Measurements from ENCODE around the gene LIN52. TPM values are rescaled to one million over a fixed set of nuclear protein-coding genes. Genes with fewer than 3 reads are reported as not detected.

Gene LIN52
- polyA plus RNA-seq, 3 donors = 2.9 to 7.2 (median 4.8) TPM

- TF ChIP-seq CTCF (IDR thresholded peaks at IDR 0.05) = no peak
- intact Hi-C loops (cut with micrococcal nuclease) = no loop called here
- no peaks in the 10 kb centered on the region for H3K36me3 ChIP-seq (replicated peaks in 1 of 2; ENCODE audit: control insufficient read depth in 1 of 2, insufficient read depth in 2 of 2, low read length in 2 of 2)
- H3K4me1 Mint-ChIP-seq = peaks cover 9% of the 10 kb centered on the region
- no peaks in the 10 kb centered on the region for H3K9me3 Mint-ChIP-seq
- H3K27ac Mint-ChIP-seq = no peak overlapping the region
- no peaks in the 10 kb centered on the region for H3K36me3 Mint-ChIP-seq
- peak overlapping the region; percentile 25 for H2AFZ ChIP-seq (ENCODE audit: insufficient read depth, low read depth, low read length, poor library complexity, severe bottlenecking)
- H3K9ac ChIP-seq (ENCODE audit: insufficient read depth, low read length, poor library complexity, severe bottlenecking) = no peak overlapping the region
- H4K20me1 ChIP-seq (ENCODE audit: insufficient read depth, low read length) = no peaks in the 10 kb centered on the region
- H3K27ac ChIP-seq (ENCODE audit: low read depth in 1 of 2, low read length in 2 of 2) = no peak overlapping the region
- H3K27me3 ChIP-seq (ENCODE audit: control insufficient read depth in 2 of 2, insufficient read depth in 2 of 2, low read length in 2 of 2) = no peaks in the 10 kb centered on the region
- no peaks in the 10 kb centered on the region for H3K9me3 ChIP-seq (replicated peaks in 1 of 2; ENCODE audit: control insufficient read depth in 1 of 2, insufficient read depth in 1 of 2, low read length in 2 of 2)
- WGBS (ENCODE audit: insufficient coverage) = 40% methylated on average over 1 of the region's 3 CpGs
- no peaks in the 10 kb centered on the region for H3K79me2 ChIP-seq (ENCODE audit: insufficient read depth, low read length)
- H3K4me1 ChIP-seq (ENCODE audit: control insufficient read depth in 1 of 2, insufficient read depth in 2 of 2, low read length in 2 of 2) = peaks cover 0 to 8% of the 10 kb centered on the region in 2 donors
- H3K4me3 ChIP-seq (replicated peaks in 1 of 3; ENCODE audit: low read depth in 2 of 3, low read length in 3 of 3) = no peak overlapping the region
- no peak for DNase-seq
- H3K4me2 ChIP-seq (replicated peaks; ENCODE audit: extremely low read depth, low read length, poor library complexity, severe bottlenecking) = no peak overlapping the region
- H3K4me3 Mint-ChIP-seq = no peak overlapping the region
- peaks cover 0 to 4% (median 0%) of the 10 kb centered on the region in 3 donors for H3K27me3 Mint-ChIP-seq (ENCODE audit: low read depth in 3 of 3)
These were observed 34.8 kb upstream of the LIN52 start for GRCh38 chr14:74049876-74050495.

- no peaks in the 10 kb centered on the region for H3K9me3 ChIP-seq (replicated peaks in 1 of 2; ENCODE audit: control insufficient read depth in 1 of 2, insufficient read depth in 1 of 2, low read length in 2 of 2)
- no peaks in the 10 kb centered on the region for H3K27me3 ChIP-seq (ENCODE audit: control insufficient read depth in 2 of 2, insufficient read depth in 2 of 2, low read length in 2 of 2)
- intact Hi-C loops (cut with micrococcal nuclease) = no loop called here
- H4K20me1 ChIP-seq (ENCODE audit: insufficient read depth, low read length) = no peaks in the 10 kb centered on the region
- H3K27ac ChIP-seq (ENCODE audit: low read depth in 1 of 2, low read length in 2 of 2) = no peak overlapping the region
- no peak overlapping the region for H2AFZ ChIP-seq (ENCODE audit: insufficient read depth, low read depth, low read length, poor library complexity, severe bottlenecking)
- peaks cover 24 to 71% of the 10 kb centered on the region in 2 donors for H3K36me3 ChIP-seq (replicated peaks in 1 of 2; ENCODE audit: control insufficient read depth in 1 of 2, insufficient read depth in 2 of 2, low read length in 2 of 2)
- no peak overlapping the region for H3K9ac ChIP-seq (ENCODE audit: insufficient read depth, low read length, poor library complexity, severe bottlenecking)
- TF ChIP-seq CTCF (IDR thresholded peaks at IDR 0.05) = no peak
- Mint-ChIP-seq H3K9me3 (no peaks in the 10 kb centered on the region), H3K4me1 (peaks cover 7% of the 10 kb centered on the region), H3K27me3 (ENCODE audit: low read depth in 3 of 3) (peaks cover 0 to 2% (median 0%) of the 10 kb centered on the region in 3 donors), H3K36me3 (peaks cover 47 to 76% of the 10 kb centered on the region in 2 donors), H3K27ac (no peak overlapping the region), H3K4me3 (no peak overlapping the region)
- DNase-seq = no peak
- no peak overlapping the region for H3K4me2 ChIP-seq (replicated peaks; ENCODE audit: extremely low read depth, low read length, poor library complexity, severe bottlenecking)
- WGBS (ENCODE audit: insufficient coverage) = no CpG with 5 or more reads among the region's 2 CpGs
- no peaks in the 10 kb centered on the region for H3K4me1 ChIP-seq (ENCODE audit: control insufficient read depth in 1 of 2, insufficient read depth in 2 of 2, low read length in 2 of 2)
- H3K4me3 ChIP-seq (replicated peaks in 1 of 3; ENCODE audit: low read depth in 2 of 3, low read length in 3 of 3) = no peak overlapping the region
- no peaks in the 10 kb centered on the region for H3K79me2 ChIP-seq (ENCODE audit: insufficient read depth, low read length)
These were observed 22.0 kb upstream of the LIN52 start for GRCh38 chr14:74062809-74063150.

Measured in CD14-positive monocyte (primary cell).